PC-9 (cell line): ENCODE results near the gene UNC13A. TPM values are rescaled to one million over a fixed set of nuclear protein-coding genes. Genes with fewer than 3 reads are reported as not detected.

Experiments used
- BruUV-seq: library from RNA; stranded (reverse); fragments of 400-500 nt; replicated peaks from 2 replicates; lab custom pipeline; 2021; lab: Mats Ljungman, UMichigan
- CTCF ChIA-PET: fragments of 300-600 bp; sonication (Branson Sonifier 250); formaldehyde crosslinking; loops from one replicate; lab custom pipeline; 2022; ENCODE audit warnings: antibody characterized with exemption; lab: Charles Lee
- POLR2A ChIA-PET: fragments of 300-600 bp; sonication (Branson Sonifier 250); formaldehyde crosslinking; loops from one replicate; lab custom pipeline; 2022; ENCODE audit warnings: antibody characterized with exemption; ENCODE audit not compliant: unreplicated experiment; lab: Charles Lee
- DNase-seq, 2 experiments: peaks; one replicate each; pipeline versions ENCODE4 v3.0.0 to v3.0.0-alpha.2; 2015 to 2022; ENCODE audit warnings: mixed read lengths in 1 of 2
- H2AFZ ChIP-seq: fragments of 200-600 bp; sonication (generic); 2 replicates; pipeline ENCODE4 v1.8.1; 2017; ENCODE audit warnings: antibody characterized with exemption
- H3F3A ChIP-seq: fragments of 200-600 bp; sonication (generic); 2 replicates; pipeline ENCODE4 v1.8.1; 2017; ENCODE audit warnings: antibody characterized with exemption, mild to moderate bottlenecking, low read depth; ENCODE audit not compliant: insufficient read depth
- H3K27ac ChIP-seq: fragments of 200-600 bp; sonication (generic); 2 replicates; pipeline ENCODE4 v1.6.1; 2016; ENCODE audit warnings: mixed run types
- H3K27me3 ChIP-seq: fragments of 200-600 bp; sonication (generic); 2 replicates; pipeline ENCODE4 v1.6.1; 2016; ENCODE audit warnings: low read depth, mixed run types; ENCODE audit not compliant: insufficient read depth
- H3K36me3 ChIP-seq: fragments of 200-600 bp; sonication (generic); 2 replicates; pipeline ENCODE4 v1.6.1; 2016; ENCODE audit warnings: low read depth, mixed run types
- H3K4me1 ChIP-seq: fragments of 200-600 bp; sonication (generic); replicated peaks from 2 replicates; pipeline ENCODE4 v1.6.1; 2016; ENCODE audit warnings: mixed run types; ENCODE audit not compliant: insufficient read depth
- H3K4me2 ChIP-seq: fragments of 200-600 bp; sonication (generic); 2 replicates; pipeline ENCODE4 v1.6.1; 2017; ENCODE audit warnings: mixed run types
- H3K4me3 ChIP-seq: fragments of 200-600 bp; sonication (generic); 2 replicates; pipeline ENCODE4 v1.6.1; 2016; ENCODE audit warnings: mixed run types
- H3K79me2 ChIP-seq: fragments of 200-600 bp; sonication (generic); 2 replicates; pipeline ENCODE4 v1.6.1; 2017; ENCODE audit warnings: low read depth, mixed run types
- H3K9me2 ChIP-seq: fragments of 200-600 bp; sonication (generic); 2 replicates; pipeline ENCODE4 v1.8.1; 2017; ENCODE audit warnings: mild to moderate bottlenecking; ENCODE audit not compliant: insufficient read depth
- H3K9me3 ChIP-seq: fragments of 200-600 bp; sonication (generic); 2 replicates; pipeline ENCODE4 v1.8.1; 2016; ENCODE audit warnings: low read depth; ENCODE audit not compliant: insufficient read depth
- H4K20me1 ChIP-seq: fragments of 200-600 bp; sonication (generic); 2 replicates; pipeline ENCODE4 v1.8.1; 2017; ENCODE audit not compliant: insufficient read depth
- EZH2 ChIP-seq: fragments of 200-600 bp; sonication (generic); IDR thresholded peaks from 2 replicates; pipeline ENCODE4 v1.8.0; 2017; ENCODE audit warnings: antibody characterized with exemption, low read depth
- intact Hi-C: fragments of 100-400 bp; cut with micrococcal nuclease; formaldehyde crosslinking; loops from one replicate; pipeline ENCODE4 v1.10.0; 2022; ENCODE audit not compliant: unreplicated experiment
- total RNA-seq: library from RNA; stranded (reverse); gene quantifications from 2 replicates; pipeline ENCODE4 v1.2.3, GENCODE V29; 2021
- TF ChIP-seq, protein P1 (sequence below): fragments of 200-600 bp; sonication (generic); conservative IDR thresholded peaks from 2 replicates; pipeline ENCODE4 v1.6.1; 2017; ENCODE audit warnings: mixed run types, antibody characterized with exemption, mild to moderate bottlenecking, moderate library complexity

UNC13A gene
- total RNA-seq, 1 experiment from 2014 or later: 0.17 TPM

DNA sequence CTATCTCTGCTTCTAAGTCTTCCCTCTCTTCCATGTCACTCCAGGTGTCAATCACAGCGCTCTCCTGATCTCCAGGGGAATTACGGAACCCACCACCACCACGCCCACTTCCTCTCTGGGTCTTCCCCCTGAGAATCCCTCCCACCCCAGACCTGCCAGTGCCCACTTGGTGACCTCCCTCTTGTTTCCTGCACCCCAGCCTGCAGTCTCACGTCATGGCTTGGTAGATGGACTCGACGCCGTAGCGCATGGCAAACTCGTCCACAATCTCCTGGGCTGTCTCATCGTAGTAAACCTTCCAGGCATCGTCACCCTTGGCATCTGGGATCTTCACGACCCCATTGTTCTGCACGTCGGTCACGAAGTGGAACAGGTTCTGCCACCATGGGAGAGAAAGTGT, 47.0 kb downstream of the UNC13A start:
- H3K79me2 ChIP-seq: no peaks in the 10 kb centered on the region
- H3K27ac ChIP-seq: no peak overlapping the region
- no peak overlapping the region for H3K4me3 ChIP-seq
- no peaks in the 10 kb centered on the region for H3K9me2 ChIP-seq
- ChIA-PET POLR2A (no interaction called here), CTCF (interaction anchor here (0.5 kb wide), 1 partner anchor 51 kb away, joined by 6 read pairs; no protein-coding TSS in a partner anchor)
- H3F3A ChIP-seq: no peaks in the 10 kb centered on the region; the same call in 1 of the 2 replicates
- H3K9me3 ChIP-seq: no peaks in the 10 kb centered on the region; the same call in 1 of the 2 replicates
- DNase-seq: no peak
- H3K36me3 ChIP-seq: no peaks in the 10 kb centered on the region
- H4K20me1 ChIP-seq: no peaks in the 10 kb centered on the region; the same call in 1 of the 2 replicates
- H3K27me3 ChIP-seq: peaks cover 88% of the 10 kb centered on the region
- TF ChIP-seq, protein P1, sequence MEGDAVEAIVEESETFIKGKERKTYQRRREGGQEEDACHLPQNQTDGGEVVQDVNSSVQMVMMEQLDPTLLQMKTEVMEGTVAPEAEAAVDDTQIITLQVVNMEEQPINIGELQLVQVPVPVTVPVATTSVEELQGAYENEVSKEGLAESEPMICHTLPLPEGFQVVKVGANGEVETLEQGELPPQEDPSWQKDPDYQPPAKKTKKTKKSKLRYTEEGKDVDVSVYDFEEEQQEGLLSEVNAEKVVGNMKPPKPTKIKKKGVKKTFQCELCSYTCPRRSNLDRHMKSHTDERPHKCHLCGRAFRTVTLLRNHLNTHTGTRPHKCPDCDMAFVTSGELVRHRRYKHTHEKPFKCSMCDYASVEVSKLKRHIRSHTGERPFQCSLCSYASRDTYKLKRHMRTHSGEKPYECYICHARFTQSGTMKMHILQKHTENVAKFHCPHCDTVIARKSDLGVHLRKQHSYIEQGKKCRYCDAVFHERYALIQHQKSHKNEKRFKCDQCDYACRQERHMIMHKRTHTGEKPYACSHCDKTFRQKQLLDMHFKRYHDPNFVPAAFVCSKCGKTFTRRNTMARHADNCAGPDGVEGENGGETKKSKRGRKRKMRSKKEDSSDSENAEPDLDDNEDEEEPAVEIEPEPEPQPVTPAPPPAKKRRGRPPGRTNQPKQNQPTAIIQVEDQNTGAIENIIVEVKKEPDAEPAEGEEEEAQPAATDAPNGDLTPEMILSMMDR: no peak
- no peak for TF ChIP-seq EZH2
- H3K4me1 ChIP-seq: no peaks in the 10 kb centered on the region
- no peak overlapping the region for H3K4me2 ChIP-seq
- BruUV-seq: no TSS peak
- no peak overlapping the region for H2AFZ ChIP-seq
- intact Hi-C loops: no loop called here

DNA sequence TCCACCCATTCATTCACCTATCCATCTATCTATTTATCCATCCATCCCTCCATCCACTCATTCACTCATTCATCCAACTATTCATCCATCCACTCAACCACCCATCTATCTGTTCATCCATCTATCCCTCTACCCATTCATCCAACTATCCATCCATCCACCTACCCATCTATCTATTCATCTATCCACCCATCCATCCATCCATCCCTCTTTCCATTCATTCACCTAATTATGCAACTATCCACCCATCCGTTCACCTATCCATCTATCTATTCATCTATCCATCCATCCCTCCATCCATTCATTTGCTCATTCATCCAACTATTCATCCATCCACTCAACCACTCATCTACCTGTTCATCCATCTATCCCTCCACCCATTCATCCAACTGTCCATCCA, 54.5 kb downstream of the UNC13A start:
- Histone ChIP-seq H3K27ac (no peak overlapping the region), H2AFZ (no peak overlapping the region), H3K9me3 (no peaks in the 10 kb centered on the region; the same call in 1 of the 2 replicates), H3K79me2 (no peaks in the 10 kb centered on the region), H3K4me3 (no peak overlapping the region), H3F3A (no peaks in the 10 kb centered on the region), H3K4me2 (no peak overlapping the region), H3K9me2 (no peaks in the 10 kb centered on the region), H3K27me3 (peaks cover 87% of the 10 kb centered on the region), H3K36me3 (no peaks in the 10 kb centered on the region), H3K4me1 (no peaks in the 10 kb centered on the region), H4K20me1 (no peaks in the 10 kb centered on the region)
- no TSS peak for BruUV-seq
- CTCF ChIA-PET: no interaction called here
- intact Hi-C loops: no loop called here
- POLR2A ChIA-PET: no interaction called here
- DNase-seq: no peak
- no peak for TF ChIP-seq EZH2
- TF ChIP-seq, protein P1: no peak

DNA sequence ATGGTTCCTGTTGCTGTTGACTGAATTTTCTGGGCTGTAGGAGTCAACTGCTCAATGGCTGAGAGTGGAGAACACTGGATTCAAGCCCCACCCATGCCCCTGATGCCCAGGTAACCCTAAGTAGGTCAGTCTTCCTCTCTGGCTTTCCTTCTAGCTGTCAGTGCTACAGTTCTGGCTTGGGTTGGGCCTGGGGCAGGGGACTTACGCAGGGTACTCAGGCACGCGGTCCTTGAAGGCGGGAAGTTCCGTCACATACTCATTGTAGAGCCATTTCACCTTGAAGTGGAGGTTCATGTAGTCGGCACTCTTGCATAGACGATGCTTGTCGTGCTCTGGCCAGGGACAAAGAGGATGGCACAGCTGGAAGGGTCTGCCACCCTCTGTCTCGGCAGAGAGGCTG, 55.6 kb downstream of the UNC13A start:
- no peaks in the 10 kb centered on the region for H3K36me3 ChIP-seq
- no peak overlapping the region for H2AFZ ChIP-seq
- no peaks in the 10 kb centered on the region for H4K20me1 ChIP-seq
- no TSS peak for BruUV-seq
- no peak overlapping the region for H3K4me3 ChIP-seq
- no peak for DNase-seq
- POLR2A ChIA-PET: no interaction called here
- intact Hi-C loops: no loop called here
- no peak overlapping the region for H3K27ac ChIP-seq
- H3K9me3 ChIP-seq: no peaks in the 10 kb centered on the region; the same call in 1 of the 2 replicates
- CTCF ChIA-PET: interaction anchor here (0.7 kb wide), 1 partner anchor 65 kb away, joined by 3 read pairs; no protein-coding TSS in a partner anchor
- H3K27me3 ChIP-seq: peaks cover 90% of the 10 kb centered on the region
- no peak overlapping the region for H3K4me2 ChIP-seq
- no peaks in the 10 kb centered on the region for H3K9me2 ChIP-seq
- TF ChIP-seq EZH2: no peak
- TF ChIP-seq, protein P1: no peak
- H3K79me2 ChIP-seq: no peaks in the 10 kb centered on the region
- H3K4me1 ChIP-seq: no peaks in the 10 kb centered on the region
- H3F3A ChIP-seq: no peaks in the 10 kb centered on the region
